GM13977 (cell line): ENCODE data around the gene SLC6A12.

Experiments used
- DNase-seq: peaks from one replicate; pipeline ENCODE4 v3.0.0; 2012; ENCODE audit warnings: low spot score
- in situ Hi-C: fragments of 300-500 bp; cut with MboI; formaldehyde crosslinking; loops from one replicate; pipeline ENCODE4 v1.12.0; 2022; ENCODE audit warnings: low sequenced_read_pairs, low pct_unique_long_range_greater_than_20kb, mixed read lengths, inconsistent platforms; ENCODE audit not compliant: unreplicated experiment
- TF ChIP-seq, protein P1 (sequence below): IDR thresholded peaks from 2 replicates; pipeline ENCODE4 v1.5.1; 2012; ENCODE audit warnings: mild to moderate bottlenecking, control low read depth; ENCODE audit not compliant: insufficient read depth; ENCODE audit errors: extremely low read depth, missing control alignments

SLC6A12 gene

DNA sequence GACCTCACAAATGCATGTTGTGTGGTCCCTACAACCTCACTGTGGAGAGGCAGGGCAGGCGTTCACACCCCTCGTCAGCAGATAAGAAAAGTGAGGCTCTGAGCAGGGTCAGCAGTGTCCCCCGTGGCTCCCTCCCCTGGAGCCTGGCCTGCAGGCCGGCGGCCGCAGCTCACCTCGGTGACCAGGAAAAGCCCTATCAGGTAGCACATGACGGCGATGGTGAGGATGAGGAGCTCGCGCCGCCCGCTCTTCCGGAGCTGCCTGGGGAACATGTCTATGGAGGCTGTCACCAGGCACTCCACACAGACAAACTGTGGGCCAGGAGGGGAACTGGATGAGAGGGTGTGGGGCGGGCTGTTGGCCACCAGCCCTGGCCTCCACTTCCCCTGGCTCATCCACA lies 18.0 kb downstream of the SLC6A12 start:
- in situ Hi-C loops, result no loop called here

DNA sequence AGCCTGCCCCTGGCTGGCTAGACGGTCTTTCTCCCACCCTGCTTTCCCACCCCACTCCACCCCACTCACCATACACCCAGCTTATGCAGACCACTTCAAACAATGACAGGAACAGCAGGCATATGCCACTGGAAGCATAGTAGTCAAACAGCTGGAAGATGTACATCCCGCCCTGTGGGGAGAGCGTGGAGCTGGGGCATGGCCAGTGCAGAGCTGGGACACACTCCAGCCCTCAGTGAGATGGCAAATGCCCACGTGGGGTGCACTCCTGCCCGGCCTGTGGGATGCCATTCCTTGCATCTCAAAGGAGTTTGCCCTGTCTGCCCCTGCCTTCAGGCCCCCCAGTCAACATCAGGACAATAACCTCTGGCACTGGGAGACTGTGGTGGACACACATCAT lies 18.8 kb downstream of the SLC6A12 start:
- DNase-seq, result no peak
- TF ChIP-seq, protein P1, sequence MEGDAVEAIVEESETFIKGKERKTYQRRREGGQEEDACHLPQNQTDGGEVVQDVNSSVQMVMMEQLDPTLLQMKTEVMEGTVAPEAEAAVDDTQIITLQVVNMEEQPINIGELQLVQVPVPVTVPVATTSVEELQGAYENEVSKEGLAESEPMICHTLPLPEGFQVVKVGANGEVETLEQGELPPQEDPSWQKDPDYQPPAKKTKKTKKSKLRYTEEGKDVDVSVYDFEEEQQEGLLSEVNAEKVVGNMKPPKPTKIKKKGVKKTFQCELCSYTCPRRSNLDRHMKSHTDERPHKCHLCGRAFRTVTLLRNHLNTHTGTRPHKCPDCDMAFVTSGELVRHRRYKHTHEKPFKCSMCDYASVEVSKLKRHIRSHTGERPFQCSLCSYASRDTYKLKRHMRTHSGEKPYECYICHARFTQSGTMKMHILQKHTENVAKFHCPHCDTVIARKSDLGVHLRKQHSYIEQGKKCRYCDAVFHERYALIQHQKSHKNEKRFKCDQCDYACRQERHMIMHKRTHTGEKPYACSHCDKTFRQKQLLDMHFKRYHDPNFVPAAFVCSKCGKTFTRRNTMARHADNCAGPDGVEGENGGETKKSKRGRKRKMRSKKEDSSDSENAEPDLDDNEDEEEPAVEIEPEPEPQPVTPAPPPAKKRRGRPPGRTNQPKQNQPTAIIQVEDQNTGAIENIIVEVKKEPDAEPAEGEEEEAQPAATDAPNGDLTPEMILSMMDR, result no peak
- in situ Hi-C loops, result no loop called here

More for the DNA sequence above, 18.0 kb downstream of the SLC6A12 start:
- DNase-seq, result no peak
- TF ChIP-seq, protein P1, result no peak

GRCh38 chr12:194276-194675 lies 19.7 kb downstream of the SLC6A12 start:
- no peak for DNase-seq
- in situ Hi-C loops, result no loop called here
- TF ChIP-seq, protein P1, result no peak

DNA sequence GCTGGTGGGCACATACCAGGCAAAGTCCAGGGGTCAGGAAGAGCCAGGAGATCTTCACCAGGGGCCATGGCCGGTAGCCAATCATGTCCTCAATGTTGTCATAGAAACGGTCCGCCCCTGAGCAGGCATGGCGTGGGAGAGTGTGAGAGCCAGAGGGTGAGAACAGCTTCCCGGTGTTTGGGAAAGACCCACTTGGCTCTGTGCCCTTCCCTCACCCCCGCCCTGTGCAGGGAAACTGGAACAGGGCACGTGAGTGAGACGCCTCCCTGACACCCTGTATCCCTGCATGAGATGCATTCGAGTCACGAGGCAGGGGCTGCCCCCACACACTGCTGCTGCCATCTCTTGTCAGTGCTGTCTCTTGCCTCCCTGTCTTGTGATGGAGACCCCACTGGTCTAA lies 20.7 kb downstream of the SLC6A12 start:
- TF ChIP-seq, protein P1, result no peak
- no peak for DNase-seq
- in situ Hi-C loops, result no loop called here

DNA sequence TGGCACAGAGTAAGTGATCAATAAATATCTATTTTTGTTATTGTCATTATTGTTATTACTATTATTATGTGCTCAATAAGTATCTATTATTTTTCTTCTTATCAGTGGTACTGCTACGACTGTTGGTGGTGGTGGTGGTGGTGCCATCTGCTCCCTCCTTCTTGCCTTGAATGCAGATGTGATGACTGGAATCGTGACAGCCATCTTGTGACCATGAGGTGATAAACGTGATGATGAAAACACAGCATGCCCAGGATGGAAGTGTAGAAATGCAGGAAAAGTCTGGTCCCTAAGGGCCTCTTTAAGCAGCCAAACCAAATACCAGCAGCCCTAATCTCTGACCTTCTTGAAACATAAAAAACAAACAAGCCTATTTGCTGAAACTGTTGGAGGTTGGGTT lies 22.4 kb downstream of the SLC6A12 start:
- in situ Hi-C loops, result no loop called here
- TF ChIP-seq, protein P1, result no peak
- DNase-seq, result no peak

DNA sequence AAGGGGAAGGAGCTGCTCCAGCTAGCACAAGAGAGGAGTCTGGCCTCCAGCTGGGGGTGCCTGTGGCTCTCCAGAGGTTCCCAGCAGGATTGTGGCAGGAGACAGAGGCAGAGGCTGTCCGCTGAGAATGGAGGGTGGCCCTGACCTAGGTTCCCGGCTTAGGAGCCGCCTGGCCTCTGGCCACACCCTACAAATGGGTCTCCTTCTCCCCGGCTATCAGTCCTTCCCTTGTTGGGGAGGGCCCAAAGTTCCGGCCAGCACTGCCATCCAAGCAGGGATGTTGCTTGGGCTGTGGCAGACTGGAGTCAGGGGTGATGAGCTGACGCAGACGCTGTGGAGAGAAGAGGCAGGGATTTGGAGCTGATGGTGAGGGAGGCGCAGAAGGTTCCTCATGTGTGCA lies 23.1 kb downstream of the SLC6A12 start:
- in situ Hi-C loops, result no loop called here
- TF ChIP-seq, protein P1, result no peak

DNA sequence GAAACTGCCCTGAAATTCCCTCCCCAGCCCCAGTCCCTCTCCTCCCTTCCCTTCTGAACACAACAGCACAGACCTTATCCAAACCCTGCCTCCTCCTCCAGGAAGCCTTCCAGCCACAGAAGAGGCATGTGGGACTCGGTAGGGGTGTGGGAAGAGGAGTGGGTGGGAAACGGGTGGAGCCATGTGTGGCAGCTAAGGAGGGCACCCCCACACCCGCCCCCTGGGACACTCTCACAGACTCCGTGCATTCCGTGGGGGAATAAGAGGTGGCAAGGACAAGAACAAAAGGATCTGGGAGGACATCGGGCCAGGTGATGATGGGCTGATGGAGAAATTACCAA lies 24.4 kb downstream of the SLC6A12 start:
- TF ChIP-seq, protein P1, result no peak
- no peak for DNase-seq
- in situ Hi-C loops, result no loop called here

More for the DNA sequence above, 23.1 kb downstream of the SLC6A12 start:
- no peak for DNase-seq
